GM19395 (cell line): ENCODE data around the gene HRH2.
"Not testable (repeated sequence)": the region's sequence is repeated elsewhere in the genome, so short reads cannot be mapped to it uniquely, and the experiment has no call there.

Experiments
- ATAC-seq: cut with Tn5 transposase; IDR thresholded peaks from one replicate; pipeline ENCODE4 v1.9.1; 2021; ENCODE audit warnings: mild to moderate bottlenecking, moderate library complexity; ENCODE audit not compliant: unreplicated experiment

Gene HRH2

GRCh38 chr5:175711472-175712312 lies 53.8 kb downstream of the HRH2 start:
- ATAC-seq: no peak

DNA sequence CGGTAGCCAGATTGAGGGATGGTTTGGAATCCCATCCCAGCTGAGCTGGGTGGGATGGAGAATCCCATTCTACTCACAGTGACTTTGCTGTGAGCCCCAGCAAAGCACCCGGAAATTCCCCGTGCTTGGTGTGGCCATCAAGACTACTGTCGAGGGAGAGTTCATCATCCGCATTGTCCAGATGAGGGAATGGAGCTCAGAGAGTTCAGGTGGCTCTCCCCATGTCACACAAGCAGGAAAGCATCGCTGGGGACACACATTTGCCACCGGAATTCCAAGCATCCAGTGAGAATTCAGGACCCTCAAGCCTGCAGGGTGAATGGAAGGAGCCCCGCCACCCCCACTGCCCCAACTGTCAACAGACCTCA lies 54.4 kb downstream of the HRH2 start:
- ATAC-seq: no peak

GRCh38 chr5:175712681-175713085 lies 54.8 kb downstream of the HRH2 start:
- no peak for ATAC-seq

- ATAC-seq: no peak
Observed at GRCh38 chr5:175713930-175714329, 56.1 kb downstream of the HRH2 start.

- ATAC-seq: no peak
Observed at GRCh38 chr5:175714479-175715085, 56.7 kb downstream of the HRH2 start.

GRCh38 chr5:175715627-175716522 lies 58.0 kb downstream of the HRH2 start:
- no peak for ATAC-seq

- ATAC-seq: no peak
Observed at GRCh38 chr5:175717837-175718236, 60.0 kb downstream of the HRH2 start.

DNA sequence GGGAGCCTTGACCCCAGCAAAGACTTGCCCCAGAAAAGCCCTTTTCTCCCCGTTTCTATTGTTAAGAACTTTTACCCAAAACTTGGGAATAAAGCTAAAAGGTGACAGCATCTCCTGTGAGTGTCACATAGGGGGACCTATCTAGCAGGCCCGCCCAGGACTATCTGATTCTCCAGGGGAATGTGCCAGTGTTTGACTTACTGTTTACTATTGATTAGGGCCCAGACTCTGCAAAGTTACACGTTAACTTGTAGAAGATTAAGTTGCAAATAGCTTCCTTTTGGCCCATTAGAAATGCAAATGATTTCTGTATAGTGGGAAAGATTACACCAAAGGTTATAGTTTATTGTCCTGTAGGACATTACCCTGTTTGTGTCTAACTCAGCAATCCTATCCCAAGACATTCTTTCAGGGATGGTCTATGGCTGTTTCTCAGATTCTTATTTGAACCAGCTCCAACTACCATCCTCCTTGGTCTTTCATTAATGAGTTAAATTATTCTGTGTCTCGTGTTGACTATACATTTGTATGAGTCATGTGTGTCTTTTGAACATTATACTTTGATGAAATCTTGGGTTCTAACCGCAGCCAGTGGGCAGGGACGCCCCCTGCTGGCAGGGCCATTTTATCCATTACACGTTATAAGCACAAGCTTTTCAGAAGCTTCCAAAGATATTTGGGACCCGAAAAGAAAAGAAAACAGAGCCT lies 60.7 kb downstream of the HRH2 start:
- ATAC-seq: no peak

GRCh38 chr5:175719109-175719432 lies 61.2 kb downstream of the HRH2 start:
- not testable (repeated sequence) for ATAC-seq

- no peak for ATAC-seq
Observed at GRCh38 chr5:175724314-175725275, 66.7 kb downstream of the HRH2 start.

DNA sequence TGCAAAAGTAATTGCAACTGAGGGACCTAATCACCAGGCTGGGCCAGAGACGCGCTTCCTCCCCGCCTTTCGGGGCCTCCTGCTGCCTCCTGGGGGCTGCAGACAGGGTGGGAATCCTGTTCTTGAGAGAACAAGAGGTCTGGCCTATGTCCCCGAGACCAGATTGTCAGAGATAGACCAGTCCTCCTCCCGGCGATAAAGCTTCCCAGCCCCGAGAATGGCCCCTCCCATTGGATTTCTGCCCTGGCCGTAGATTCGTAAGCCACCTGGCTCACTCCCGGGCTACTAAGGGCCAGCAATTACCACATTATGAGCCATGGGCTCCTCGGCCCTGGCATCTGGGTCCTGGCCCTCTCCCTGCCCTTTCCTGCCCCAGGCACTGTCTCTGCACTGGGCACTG lies 70.4 kb downstream of the HRH2 start:
- no peak for ATAC-seq

DNA sequence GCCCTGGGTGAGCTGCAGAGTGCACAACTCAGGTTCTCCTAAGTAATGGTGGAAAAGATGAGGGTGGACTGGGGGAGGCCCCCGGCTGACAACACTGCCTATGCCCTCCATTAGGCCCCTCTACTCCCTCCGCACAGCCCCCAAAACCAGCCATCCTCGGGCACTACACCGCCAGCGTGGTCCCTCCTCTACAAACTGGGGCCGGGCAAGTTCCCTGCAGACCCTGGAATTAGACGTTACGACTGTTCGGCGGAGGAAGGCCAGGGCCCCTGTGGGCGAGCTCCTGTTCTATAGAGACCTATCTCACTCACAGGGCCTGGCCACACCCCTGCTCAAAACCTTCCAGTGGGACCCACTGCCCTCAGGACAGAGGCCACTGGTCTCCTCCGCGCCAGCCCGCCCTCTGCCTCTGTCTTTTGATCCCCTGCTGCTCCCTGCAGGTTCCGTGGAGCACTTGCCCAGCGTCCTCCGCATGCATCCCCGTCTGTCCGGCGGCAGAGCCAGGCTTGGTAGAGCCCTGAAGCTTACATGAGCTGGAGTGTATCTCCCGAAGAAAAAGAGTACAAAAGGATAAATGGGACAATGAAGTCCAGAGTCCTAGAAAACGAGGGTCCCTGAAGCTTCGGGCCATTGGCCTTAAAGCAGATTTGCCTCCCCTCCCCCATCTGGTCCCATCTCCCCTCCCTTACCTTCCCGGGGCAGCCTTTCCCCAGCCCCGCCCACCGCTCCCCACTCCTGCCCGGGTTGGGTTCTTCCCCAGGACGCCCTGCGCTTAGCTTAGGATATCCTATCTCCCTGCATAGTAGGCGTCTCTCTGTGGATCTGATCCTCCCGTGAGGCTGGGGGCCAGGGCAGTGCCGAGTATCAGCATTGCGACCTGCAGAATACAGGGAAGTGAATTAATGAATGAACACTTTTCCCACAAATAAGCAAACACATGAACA lies 71.3 kb downstream of the HRH2 start:
- peak; percentile 17 for ATAC-seq

- ATAC-seq: peak; percentile 82
Observed at GRCh38 chr5:175729829-175730277, 72.0 kb downstream of the HRH2 start.

GRCh38 chr5:175731172-175731571 lies 73.3 kb downstream of the HRH2 start:
- ATAC-seq: no peak

DNA sequence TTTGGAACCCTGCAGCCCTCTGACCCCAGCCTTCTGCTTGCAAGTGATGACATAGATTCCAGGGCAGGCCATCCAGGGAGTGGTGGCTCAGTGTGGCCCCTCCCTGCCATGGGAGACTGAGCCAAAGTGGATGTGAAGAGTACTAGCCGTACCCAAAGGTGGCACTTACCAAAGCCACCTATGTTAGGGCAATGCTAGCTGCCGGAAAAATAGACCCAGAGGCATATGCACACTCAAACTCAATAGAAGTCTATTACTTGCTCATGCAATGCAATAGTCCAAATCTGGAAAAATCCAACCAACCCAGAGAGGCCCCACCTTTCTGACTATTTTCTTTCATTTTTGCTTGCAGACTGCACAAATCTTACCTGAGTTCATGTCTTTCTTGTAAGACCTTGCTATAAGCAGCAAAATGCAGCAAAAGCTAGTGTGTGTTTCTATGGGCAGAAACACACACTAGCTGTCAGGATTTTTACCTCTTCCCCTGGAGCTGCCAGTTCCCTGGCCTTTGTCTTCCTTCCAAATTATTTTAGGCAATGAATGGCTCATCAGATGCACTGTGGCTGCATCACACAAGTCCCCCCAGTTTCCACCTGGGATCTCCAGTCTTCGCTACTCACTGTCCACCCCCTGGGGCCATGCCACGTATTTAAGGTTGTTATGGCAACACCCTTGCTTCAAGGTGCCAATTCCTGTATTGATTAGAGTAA lies 74.0 kb downstream of the HRH2 start:
- ATAC-seq: no peak

DNA sequence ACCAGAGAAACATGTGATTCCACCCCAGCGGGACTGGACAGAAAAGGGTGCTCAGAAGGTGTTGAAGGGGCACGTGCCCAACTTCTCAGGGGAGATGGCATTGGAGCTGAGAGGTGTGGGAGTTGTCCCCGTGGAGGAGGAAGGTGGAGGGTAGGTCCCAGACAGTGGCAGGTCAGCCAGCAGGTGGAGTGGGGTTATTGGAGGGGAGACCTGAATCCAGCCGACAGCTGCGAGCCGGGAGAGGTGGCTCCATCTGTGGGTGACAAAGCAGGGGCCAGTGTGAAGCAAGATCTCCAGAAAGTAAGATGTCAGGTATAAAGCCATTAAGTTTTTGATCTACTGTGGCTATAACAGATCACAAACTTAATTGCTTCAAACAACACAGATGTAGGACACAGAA lies 75.1 kb downstream of the HRH2 start:
- no peak for ATAC-seq

- ATAC-seq: no peak
Observed at GRCh38 chr5:175734016-175734415, 76.1 kb downstream of the HRH2 start.

GRCh38 chr5:175734501-175734900 lies 76.6 kb downstream of the HRH2 start:
- no peak for ATAC-seq
